ENCODE measurements around the gene DEUP1. TPM values are rescaled to one million over a fixed set of nuclear protein-coding genes. Genes with fewer than 3 reads are reported as not detected.
"Not testable (repeated sequence)": the region's sequence is repeated elsewhere in the genome, so short reads cannot be mapped to it uniquely, and the experiment has no call there.

Gene DEUP1
- polyA plus RNA-seq, 1 donor, result 0.43 TPM

DNA sequence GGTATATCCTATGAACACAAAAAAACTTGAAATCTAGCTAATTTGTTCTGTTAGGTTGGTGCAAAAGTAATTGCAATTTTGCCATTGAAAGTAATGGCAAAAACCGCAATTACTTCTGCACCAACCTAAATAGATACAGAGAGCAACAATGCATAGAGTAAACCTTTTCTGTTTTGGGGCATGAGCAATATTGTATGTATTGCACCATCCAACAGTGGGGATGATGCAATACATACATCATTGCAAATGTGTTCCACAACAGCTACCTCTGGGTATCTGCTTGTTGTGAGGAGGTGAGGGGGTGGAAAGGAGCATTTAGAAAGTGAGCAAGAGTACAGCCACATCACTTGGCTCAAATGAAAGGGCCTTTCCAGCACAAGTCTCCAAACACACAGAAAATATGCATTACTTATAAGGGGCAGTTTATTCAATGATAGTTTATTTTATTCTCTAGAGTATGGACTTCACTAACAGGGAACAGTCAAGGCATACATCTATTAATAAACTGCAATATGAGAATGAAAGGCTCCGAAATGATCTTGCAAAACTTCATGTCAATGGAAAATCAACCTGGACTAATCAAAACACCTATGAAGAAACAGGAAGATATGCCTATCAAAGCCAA, 77.3 kb downstream of the DEUP1 start:
- Histone ChIP-seq H3K4me3 (ENCODE audit: low read length) (no peak overlapping the region), H3K27ac (ENCODE audit: low read length) (no peak overlapping the region), H3K4me1 (ENCODE audit: control insufficient read depth, insufficient read depth, low read length) (no peaks in the 10 kb centered on the region), H3K36me3 (ENCODE audit: control insufficient read depth, insufficient read depth, low read length) (no peaks in the 10 kb centered on the region), H3K9me3 (ENCODE audit: control insufficient read depth, low read depth, low read length) (no peaks in the 10 kb centered on the region), H3K27me3 (ENCODE audit: control insufficient read depth, insufficient read depth, low read length) (no peaks in the 10 kb centered on the region)
- peak in 1 of 2 donors; percentile 2 for DNase-seq
- 83% methylated on average over 1 of the region's 2 CpGs for WGBS (ENCODE audit: insufficient coverage, low lambda C conversion rate)

DNA sequence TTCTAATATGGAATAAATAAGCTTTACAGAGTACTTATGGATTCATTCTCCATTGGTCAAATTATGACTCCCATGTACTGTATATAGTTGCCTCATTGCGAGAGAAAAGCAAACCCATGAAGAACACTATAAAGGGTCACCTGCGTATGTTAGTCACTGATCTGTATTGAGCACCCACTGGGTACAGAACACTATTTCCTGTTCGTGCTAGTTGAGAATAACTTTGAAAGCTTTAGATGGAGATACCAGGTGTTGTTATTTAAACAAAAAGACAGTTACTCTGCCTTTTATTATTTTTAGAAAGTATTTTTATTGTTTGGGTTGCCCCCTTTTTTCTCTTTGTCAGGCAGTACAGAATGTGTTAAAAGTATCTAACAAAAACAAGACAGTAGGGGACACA, 79.9 kb downstream of the DEUP1 start:
- no CpG with 5 or more reads among the region's 3 CpGs for WGBS (ENCODE audit: insufficient coverage, low lambda C conversion rate)

DNA sequence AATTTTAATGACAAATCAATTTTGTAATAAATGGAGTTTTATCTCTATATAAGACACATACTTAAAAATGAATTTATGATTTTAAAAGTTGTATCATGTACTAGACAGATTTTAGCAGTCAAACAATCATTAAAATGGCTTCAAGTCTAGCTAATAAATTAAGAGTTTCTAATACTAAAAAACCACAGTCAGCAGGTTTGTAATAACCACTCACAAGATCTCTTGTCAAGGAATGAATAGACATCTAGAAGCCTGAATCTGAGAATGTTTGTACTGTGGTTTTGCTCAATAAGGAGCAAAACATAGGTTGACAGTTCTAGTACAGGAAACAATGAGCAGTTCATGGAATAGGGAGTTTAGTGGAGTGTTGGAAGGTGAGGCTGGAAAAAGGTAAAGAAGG, 81.2 kb downstream of the DEUP1 start:
- no peaks in the 10 kb centered on the region for H3K27me3 ChIP-seq (ENCODE audit: control insufficient read depth, insufficient read depth, low read length)
- no peak for DNase-seq

More for the DNA sequence above, 79.9 kb downstream of the DEUP1 start:
- no peak for DNase-seq
- Histone ChIP-seq H3K9me3 (ENCODE audit: control insufficient read depth, low read depth, low read length) (no peaks in the 10 kb centered on the region), H3K27me3 (ENCODE audit: control insufficient read depth, insufficient read depth, low read length) (no peaks in the 10 kb centered on the region), H3K36me3 (ENCODE audit: control insufficient read depth, insufficient read depth, low read length) (no peaks in the 10 kb centered on the region), H3K4me3 (ENCODE audit: low read length) (no peak overlapping the region), H3K4me1 (ENCODE audit: control insufficient read depth, insufficient read depth, low read length) (no peaks in the 10 kb centered on the region), H3K27ac (ENCODE audit: low read length) (no peak overlapping the region)

DNA sequence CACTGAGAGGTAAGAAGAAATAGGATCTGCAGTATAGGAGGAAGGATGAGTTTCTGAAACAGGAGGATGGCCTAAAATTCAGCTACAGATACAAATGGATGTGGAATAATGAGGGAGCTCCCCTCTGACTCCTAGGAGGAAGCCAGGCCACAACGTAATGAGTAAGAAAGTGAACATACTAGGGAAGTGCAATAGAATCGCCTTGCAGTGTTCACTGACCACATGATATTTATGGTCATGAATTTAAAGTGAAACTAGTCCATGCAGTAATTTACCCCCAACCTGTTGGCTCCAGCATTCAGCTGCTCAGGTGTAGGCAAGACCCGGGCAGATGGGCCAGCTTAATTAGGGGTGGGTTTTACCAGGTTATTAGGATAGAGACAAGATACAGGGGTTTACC, 101.7 kb downstream of the DEUP1 start:
- no peaks in the 10 kb centered on the region for H3K4me1 ChIP-seq (ENCODE audit: control insufficient read depth, insufficient read depth, low read length)
- no peaks in the 10 kb centered on the region for H3K36me3 ChIP-seq (ENCODE audit: control insufficient read depth, insufficient read depth, low read length)
- peaks cover 2% of the 10 kb centered on the region for H3K27me3 ChIP-seq (ENCODE audit: control insufficient read depth, insufficient read depth, low read length)
- DNase-seq, result no peak
- H3K27ac ChIP-seq (ENCODE audit: low read length), result no peak overlapping the region
- WGBS (ENCODE audit: insufficient coverage, low lambda C conversion rate), result 100% methylated on average over 1 of the region's 3 CpGs
- no peak overlapping the region for H3K4me3 ChIP-seq (ENCODE audit: low read length)
- H3K9me3 ChIP-seq (ENCODE audit: control insufficient read depth, low read depth, low read length), result no peaks in the 10 kb centered on the region

More for the DNA sequence above, 81.2 kb downstream of the DEUP1 start:
- Histone ChIP-seq H3K4me1 (ENCODE audit: control insufficient read depth, insufficient read depth, low read length) (no peaks in the 10 kb centered on the region), H3K27ac (ENCODE audit: low read length) (no peak overlapping the region), H3K9me3 (ENCODE audit: control insufficient read depth, low read depth, low read length) (no peaks in the 10 kb centered on the region), H3K4me3 (ENCODE audit: low read length) (no peak overlapping the region), H3K36me3 (ENCODE audit: control insufficient read depth, insufficient read depth, low read length) (no peaks in the 10 kb centered on the region)

DNA sequence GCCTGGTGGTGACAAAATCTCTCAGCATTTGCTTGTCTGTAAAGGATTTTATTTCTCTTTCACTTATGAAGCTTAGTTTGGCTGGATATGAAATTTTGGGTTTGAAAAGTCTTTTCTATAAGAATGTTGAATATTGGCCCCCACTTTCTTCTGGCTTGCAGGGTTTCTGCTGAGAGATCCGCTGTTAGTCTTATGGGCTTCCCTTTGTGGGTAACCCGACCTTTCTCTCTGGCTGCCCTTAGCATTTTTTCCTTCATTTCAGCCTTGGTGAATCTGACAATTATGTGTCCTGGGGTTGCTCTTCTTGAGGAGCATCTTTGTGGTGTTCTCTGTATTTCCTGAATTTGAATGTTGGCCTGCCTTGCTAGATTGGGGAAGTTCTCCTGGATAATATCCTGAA, 112.7 kb downstream of the DEUP1 start:
- WGBS (ENCODE audit: insufficient coverage, low lambda C conversion rate), result no CpG with 5 or more reads among the region's 2 CpGs

DNA sequence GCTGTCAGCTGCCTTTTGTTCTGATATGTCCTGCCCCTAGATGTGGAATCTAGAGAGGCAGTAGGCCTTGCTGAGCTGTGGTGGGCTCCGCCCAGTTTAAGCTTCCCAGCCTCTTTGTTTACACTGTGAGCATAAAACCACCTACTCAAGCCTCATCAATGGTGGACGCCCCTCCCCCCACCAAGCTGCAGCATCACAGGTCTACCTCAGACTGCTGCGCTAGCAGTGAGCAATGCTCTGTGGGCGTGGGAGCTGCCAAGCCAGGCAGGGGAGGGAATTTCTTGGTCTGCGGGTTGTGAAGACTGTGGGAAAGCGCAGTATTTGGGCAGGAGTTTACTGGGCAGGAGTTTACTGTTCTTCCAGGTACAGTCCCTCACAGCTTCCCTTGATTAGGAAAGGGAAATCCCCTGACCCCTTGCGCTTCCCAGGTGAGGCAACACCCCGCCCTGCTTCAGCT, 114.1 kb downstream of the DEUP1 start:
- Histone ChIP-seq H3K9me3 (ENCODE audit: control insufficient read depth, low read depth, low read length) (no peaks in the 10 kb centered on the region), H3K4me1 (ENCODE audit: control insufficient read depth, insufficient read depth, low read length) (no peaks in the 10 kb centered on the region), H3K27ac (ENCODE audit: low read length) (no peak overlapping the region), H3K36me3 (ENCODE audit: control insufficient read depth, insufficient read depth, low read length) (no peaks in the 10 kb centered on the region), H3K27me3 (ENCODE audit: control insufficient read depth, insufficient read depth, low read length) (no peaks in the 10 kb centered on the region), H3K4me3 (ENCODE audit: low read length) (no peak overlapping the region)
- WGBS (ENCODE audit: insufficient coverage, low lambda C conversion rate), result no CpG with 5 or more reads among the region's 8 CpGs
- peak; percentile 22 to 37 for DNase-seq

More for the DNA sequence above, 112.7 kb downstream of the DEUP1 start:
- not testable (repeated sequence) for H3K27ac ChIP-seq (ENCODE audit: low read length); H3K9me3 ChIP-seq (ENCODE audit: control insufficient read depth, low read depth, low read length); H3K36me3 ChIP-seq (ENCODE audit: control insufficient read depth, insufficient read depth, low read length); H3K4me3 ChIP-seq (ENCODE audit: low read length); H3K27me3 ChIP-seq (ENCODE audit: control insufficient read depth, insufficient read depth, low read length); H3K4me1 ChIP-seq (ENCODE audit: control insufficient read depth, insufficient read depth, low read length); DNase-seq

DNA sequence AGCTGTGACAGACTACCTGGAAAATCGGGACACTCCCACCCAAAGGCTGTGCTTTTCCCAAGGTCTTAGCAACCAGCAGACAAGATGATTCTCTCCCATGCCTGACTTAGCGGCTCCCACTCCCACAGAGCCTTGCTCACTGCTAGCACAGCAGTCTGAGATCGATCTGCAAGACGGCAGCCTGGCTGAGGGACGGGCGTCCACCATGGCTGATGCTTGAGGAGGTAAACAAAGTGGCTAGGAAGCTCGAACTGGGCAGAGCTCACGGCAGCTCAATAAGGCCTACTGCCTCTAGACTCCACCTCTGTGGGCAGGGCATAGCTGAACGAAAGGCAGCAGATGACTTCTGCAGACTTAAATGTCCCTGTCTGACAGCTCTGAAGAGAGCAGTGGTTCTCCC, 127.7 kb downstream of the DEUP1 start:
- WGBS (ENCODE audit: insufficient coverage, low lambda C conversion rate), result no CpG with 5 or more reads among the region's 9 CpGs
- Histone ChIP-seq H3K27me3 (ENCODE audit: control insufficient read depth, insufficient read depth, low read length) (no peaks in the 10 kb centered on the region), H3K9me3 (ENCODE audit: control insufficient read depth, low read depth, low read length) (no peaks in the 10 kb centered on the region)

DNA sequence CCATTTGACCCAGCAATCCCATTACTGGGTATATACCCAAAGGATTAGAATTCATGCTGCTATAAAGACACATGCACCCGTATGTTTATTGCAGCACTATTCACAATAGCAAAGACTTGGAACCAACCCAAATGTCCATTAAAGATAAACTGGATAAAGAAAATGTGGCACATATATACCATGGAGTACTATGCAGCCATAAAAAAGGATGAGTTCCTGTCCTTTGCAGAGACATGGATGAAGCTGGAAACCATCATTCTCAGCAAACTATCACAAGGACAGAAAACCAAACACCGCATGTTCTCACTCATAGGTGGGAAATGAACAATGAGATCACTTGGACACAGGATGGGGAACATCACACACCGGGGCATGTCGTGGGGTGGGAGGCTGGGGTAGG, 133.1 kb downstream of the DEUP1 start:
- H3K27me3 ChIP-seq (ENCODE audit: control insufficient read depth, insufficient read depth, low read length); H3K4me3 ChIP-seq (ENCODE audit: low read length): not testable (repeated sequence)
- WGBS (ENCODE audit: insufficient coverage, low lambda C conversion rate), result no CpG with 5 or more reads among the region's 4 CpGs

More for the DNA sequence above, 127.7 kb downstream of the DEUP1 start:
- Histone ChIP-seq H3K27ac (ENCODE audit: low read length) (no peak overlapping the region), H3K4me1 (ENCODE audit: control insufficient read depth, insufficient read depth, low read length) (no peaks in the 10 kb centered on the region), H3K36me3 (ENCODE audit: control insufficient read depth, insufficient read depth, low read length) (no peaks in the 10 kb centered on the region), H3K4me3 (ENCODE audit: low read length) (no peak overlapping the region)
- DNase-seq, result no peak

DNA sequence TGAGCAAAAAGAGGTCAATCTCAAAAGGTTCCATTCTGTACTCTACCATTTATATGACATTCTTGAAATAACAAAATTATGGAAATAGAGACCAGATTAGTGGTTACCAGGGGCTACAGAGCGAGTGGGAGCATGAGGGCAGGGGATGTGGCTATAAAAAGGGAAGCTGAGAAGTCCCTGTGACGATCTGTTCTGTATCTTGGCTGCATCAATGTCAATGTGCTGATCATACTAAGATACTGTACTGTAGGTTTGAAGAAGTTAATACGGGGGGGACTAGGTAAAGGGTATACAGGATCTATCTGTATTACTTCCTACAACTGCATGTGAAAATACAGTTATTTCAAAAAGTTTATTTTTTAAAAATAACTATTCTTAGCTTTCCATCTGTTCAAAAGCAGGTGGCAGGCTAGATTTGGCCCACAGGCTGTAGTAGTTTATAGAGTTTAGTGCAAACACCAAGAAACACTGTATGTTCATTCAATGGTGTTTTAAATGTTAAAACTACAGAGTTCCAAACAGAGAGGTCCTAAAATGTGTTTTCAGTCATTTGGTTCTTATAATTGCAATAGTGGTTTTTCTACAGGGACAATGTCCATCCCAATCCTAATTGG, 134.5 kb downstream of the DEUP1 start:
- WGBS (ENCODE audit: insufficient coverage, low lambda C conversion rate), result no CpG with 5 or more reads among the region's 3 CpGs
- Histone ChIP-seq H3K4me3 (ENCODE audit: low read length) (no peak overlapping the region), H3K27ac (ENCODE audit: low read length) (no peak overlapping the region), H3K36me3 (ENCODE audit: control insufficient read depth, insufficient read depth, low read length) (no peaks in the 10 kb centered on the region), H3K27me3 (ENCODE audit: control insufficient read depth, insufficient read depth, low read length) (no peaks in the 10 kb centered on the region), H3K9me3 (ENCODE audit: control insufficient read depth, low read depth, low read length) (no peaks in the 10 kb centered on the region), H3K4me1 (ENCODE audit: control insufficient read depth, insufficient read depth, low read length) (no peaks in the 10 kb centered on the region)
- no peak for DNase-seq

More for the DNA sequence above, 133.1 kb downstream of the DEUP1 start:
- H3K4me1 ChIP-seq (ENCODE audit: control insufficient read depth, insufficient read depth, low read length); DNase-seq; H3K27ac ChIP-seq (ENCODE audit: low read length); H3K9me3 ChIP-seq (ENCODE audit: control insufficient read depth, low read depth, low read length); H3K36me3 ChIP-seq (ENCODE audit: control insufficient read depth, insufficient read depth, low read length): not testable (repeated sequence)

DNA sequence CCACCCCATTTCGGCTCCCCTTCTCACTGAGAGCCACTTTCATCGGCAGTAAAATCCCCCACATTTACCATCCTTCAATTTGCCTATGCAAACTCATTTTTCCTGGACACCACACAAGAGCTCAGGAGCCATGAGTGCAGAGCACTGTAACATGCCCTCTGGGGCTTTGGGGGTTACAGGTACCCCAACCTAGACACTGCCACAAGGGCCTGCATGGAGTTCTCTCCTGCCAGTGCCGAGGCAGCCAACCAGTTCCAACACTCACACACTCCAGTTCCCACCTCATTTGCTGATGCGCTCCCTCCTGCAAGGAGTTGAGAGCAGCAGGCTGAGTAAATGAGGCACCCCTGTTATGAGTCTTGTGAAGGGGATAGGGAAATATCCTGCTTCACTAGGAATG, 136.5 kb downstream of the DEUP1 start:
- no peaks in the 10 kb centered on the region for H3K9me3 ChIP-seq (ENCODE audit: control insufficient read depth, low read depth, low read length)
- DNase-seq, result no peak
- no peaks in the 10 kb centered on the region for H3K4me1 ChIP-seq (ENCODE audit: control insufficient read depth, insufficient read depth, low read length)
- no peak overlapping the region for H3K4me3 ChIP-seq (ENCODE audit: low read length)
- no peak overlapping the region for H3K27ac ChIP-seq (ENCODE audit: low read length)
- WGBS (ENCODE audit: insufficient coverage, low lambda C conversion rate), result no CpG with 5 or more reads among the region's 4 CpGs
- H3K27me3 ChIP-seq (ENCODE audit: control insufficient read depth, insufficient read depth, low read length), result no peaks in the 10 kb centered on the region
- no peaks in the 10 kb centered on the region for H3K36me3 ChIP-seq (ENCODE audit: control insufficient read depth, insufficient read depth, low read length)

DNA sequence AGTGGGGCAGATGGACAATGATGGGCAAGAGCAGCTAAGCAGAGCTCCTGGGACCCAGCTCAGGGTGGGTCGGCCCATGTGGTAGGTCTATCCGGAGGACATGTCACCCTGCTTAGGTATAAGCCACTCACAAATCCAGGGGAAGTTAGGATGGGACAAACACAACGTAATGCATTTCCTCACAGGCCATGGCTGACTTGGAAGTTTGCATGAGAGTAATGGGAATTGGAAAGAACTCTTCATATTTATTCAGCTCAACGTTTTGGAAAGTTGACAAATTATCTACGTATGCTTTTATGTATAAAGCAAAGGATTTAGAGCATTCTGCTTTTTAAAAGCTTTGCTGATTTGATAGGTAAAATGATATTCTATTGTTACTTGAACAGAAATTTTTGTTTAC, 137.7 kb downstream of the DEUP1 start:
- Histone ChIP-seq H3K4me3 (ENCODE audit: low read length) (no peak overlapping the region), H3K27me3 (ENCODE audit: control insufficient read depth, insufficient read depth, low read length) (no peaks in the 10 kb centered on the region), H3K4me1 (ENCODE audit: control insufficient read depth, insufficient read depth, low read length) (no peaks in the 10 kb centered on the region), H3K9me3 (ENCODE audit: control insufficient read depth, low read depth, low read length) (no peaks in the 10 kb centered on the region), H3K27ac (ENCODE audit: low read length) (no peak overlapping the region), H3K36me3 (ENCODE audit: control insufficient read depth, insufficient read depth, low read length) (no peaks in the 10 kb centered on the region)
- DNase-seq, result no peak
- WGBS (ENCODE audit: insufficient coverage, low lambda C conversion rate), result 58% methylated on average over 2 of the region's 5 CpGs

Data from large intestine (tissue), 3 donors.